ENCODE data around the gene GREB1. TPM values are rescaled to one million over a fixed set of nuclear protein-coding genes. Genes with fewer than 3 reads are reported as not detected.

Gene GREB1
- total and polyA plus RNA-seq, 2 of the 13 experiments (the other 11 are each of a cell fraction or from before 2014, with no cell fraction given), result 31.3 to 61.2 TPM

DNA sequence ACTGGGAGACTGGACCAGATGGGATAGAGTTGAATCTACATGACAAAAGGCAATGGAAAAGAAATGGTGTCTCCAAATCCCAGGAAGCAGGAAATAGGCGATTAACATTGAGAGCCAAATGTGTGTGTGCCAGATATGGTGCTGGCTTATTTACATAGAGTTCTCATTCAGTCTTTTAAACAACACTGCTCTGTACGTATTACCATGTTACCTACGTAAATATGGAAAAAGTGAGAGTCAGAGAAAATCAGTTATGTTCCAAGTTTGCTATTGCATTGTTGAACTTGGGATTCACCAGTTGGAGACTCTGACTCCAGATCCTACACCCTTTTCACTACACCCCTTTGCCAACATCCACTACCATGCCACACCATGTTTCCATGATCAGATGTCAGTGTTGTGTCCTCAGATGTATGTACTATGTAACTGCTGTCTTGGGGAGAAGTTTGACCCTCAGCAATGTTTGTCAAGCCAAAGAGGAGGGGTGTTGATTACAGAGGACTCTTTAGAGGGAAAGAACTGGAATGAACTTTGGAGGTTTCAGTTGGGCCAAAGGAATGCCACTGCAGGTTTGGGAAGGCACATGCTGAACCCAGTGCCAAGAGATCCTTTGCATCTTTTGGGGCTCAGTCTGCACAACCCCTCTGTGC, 19.6 kb upstream of the GREB1 start (continued):
- TF ChIP-seq ATF6 (CRISPR knock-in tag; conservative IDR thresholded peaks at IDR 0.05), result no peak
- no peak for TF ChIP-seq ZFP91 (CRISPR knock-in tag; IDR thresholded peaks at IDR 0.05; ENCODE audit: borderline replicate concordance)
- TF ChIP-seq, protein P1, sequence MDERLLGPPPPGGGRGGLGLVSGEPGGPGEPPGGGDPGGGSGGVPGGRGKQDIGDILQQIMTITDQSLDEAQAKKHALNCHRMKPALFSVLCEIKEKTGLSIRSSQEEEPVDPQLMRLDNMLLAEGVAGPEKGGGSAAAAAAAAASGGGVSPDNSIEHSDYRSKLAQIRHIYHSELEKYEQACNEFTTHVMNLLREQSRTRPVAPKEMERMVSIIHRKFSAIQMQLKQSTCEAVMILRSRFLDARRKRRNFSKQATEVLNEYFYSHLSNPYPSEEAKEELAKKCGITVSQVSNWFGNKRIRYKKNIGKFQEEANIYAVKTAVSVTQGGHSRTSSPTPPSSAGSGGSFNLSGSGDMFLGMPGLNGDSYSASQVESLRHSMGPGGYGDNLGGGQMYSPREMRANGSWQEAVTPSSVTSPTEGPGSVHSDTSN (CRISPR knock-in tag; IDR thresholded peaks at IDR 0.05), result no peak
- peak; percentile 64 for TF ChIP-seq SALL1 (CRISPR knock-in tag; IDR thresholded peaks at IDR 0.05)
- no peak for TF ChIP-seq ZNF589 (CRISPR knock-in tag; conservative IDR thresholded peaks at IDR 0.05)
- no peak for TF ChIP-seq PITX1 (CRISPR knock-in tag; IDR thresholded peaks at IDR 0.05)
- TF ChIP-seq GTF2F1 (IDR thresholded peaks at IDR 0.05; ENCODE audit: low read length), result no peak
- TF ChIP-seq, protein P2, sequence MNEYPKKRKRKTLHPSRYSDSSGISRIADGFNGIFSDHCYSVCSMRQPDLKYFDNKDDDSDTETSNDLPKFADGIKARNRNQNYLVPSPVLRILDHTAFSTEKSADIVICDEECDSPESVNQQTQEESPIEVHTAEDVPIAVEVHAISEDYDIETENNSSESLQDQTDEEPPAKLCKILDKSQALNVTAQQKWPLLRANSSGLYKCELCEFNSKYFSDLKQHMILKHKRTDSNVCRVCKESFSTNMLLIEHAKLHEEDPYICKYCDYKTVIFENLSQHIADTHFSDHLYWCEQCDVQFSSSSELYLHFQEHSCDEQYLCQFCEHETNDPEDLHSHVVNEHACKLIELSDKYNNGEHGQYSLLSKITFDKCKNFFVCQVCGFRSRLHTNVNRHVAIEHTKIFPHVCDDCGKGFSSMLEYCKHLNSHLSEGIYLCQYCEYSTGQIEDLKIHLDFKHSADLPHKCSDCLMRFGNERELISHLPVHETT (CRISPR knock-in tag; conservative IDR thresholded peaks at IDR 0.05), result no peak
- peak; percentile 9 for TF ChIP-seq HNRNPK (IDR thresholded peaks at IDR 0.05; ENCODE audit: low read depth, low read length, poor library complexity, severe bottlenecking)
- no peak for TF ChIP-seq ZBTB1 (CRISPR knock-in tag; IDR thresholded peaks at IDR 0.05; ENCODE audit: borderline replicate concordance)
- no peak for TF ChIP-seq E2F5 (CRISPR knock-in tag; conservative IDR thresholded peaks at IDR 0.05)
- 0 out of 2 replicates have a peak, but pooled peaks have one; percentile 18 for TF ChIP-seq SAFB2 (CRISPR knock-in tag; IDR thresholded peaks at IDR 0.05; ENCODE audit: borderline replicate concordance, low read depth)
- no peak for TF ChIP-seq ZNF33A (CRISPR knock-in tag; IDR thresholded peaks at IDR 0.05; ENCODE audit: borderline replicate concordance)
- no peak for TF ChIP-seq ZNF333 (CRISPR knock-in tag; IDR thresholded peaks at IDR 0.05; ENCODE audit: borderline replicate concordance)
- no peak for TF ChIP-seq ATF1 (CRISPR knock-in tag; IDR thresholded peaks at IDR 0.05)
- no peak for TF ChIP-seq CEBPZ (IDR thresholded peaks at IDR 0.05; ENCODE audit: low read length)
- no peak for TF ChIP-seq CEBPG (CRISPR knock-in tag; IDR thresholded peaks at IDR 0.05)
- TF ChIP-seq ARNT2 (CRISPR knock-in tag; IDR thresholded peaks at IDR 0.05; ENCODE audit: low read depth), result no peak
- TF ChIP-seq ZKSCAN8 (CRISPR knock-in tag; IDR thresholded peaks at IDR 0.05; ENCODE audit: borderline replicate concordance), result 0 out of 2 replicates have a peak, but pooled peaks have one; percentile 40

Measured in HepG2 (cell line).